NOMO-1 treated with DMSO at 0.1 percent for 48 hours (cell line): ENCODE results near the gene PTPRB.

Source experiments
- DNase-seq: peaks from one replicate; lab custom pipeline; 2025; ENCODE audit not compliant: unreplicated experiment; lab: John Stamatoyannopoulos, UW

PTPRB gene

DNA sequence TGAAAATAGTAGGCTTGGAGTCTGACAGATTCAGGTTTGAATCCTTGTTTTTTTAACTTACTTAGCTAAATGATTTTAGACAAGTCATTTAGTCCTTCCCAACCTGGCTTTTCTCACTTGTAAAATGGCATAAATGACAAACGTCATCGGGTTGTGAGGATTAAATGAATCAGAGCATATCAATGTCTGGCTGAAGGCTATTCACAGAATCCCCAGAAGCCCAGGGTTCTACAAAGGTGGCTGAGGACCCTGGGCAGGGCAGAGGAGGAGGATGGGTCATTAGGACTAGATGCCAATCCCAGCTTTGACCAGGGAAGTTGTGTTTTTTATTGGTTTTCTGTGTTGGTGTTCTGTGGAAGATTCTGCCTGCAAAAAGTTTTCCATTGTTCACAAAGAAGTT is 7.6 kb upstream of the PTPRB start:
- no peak for DNase-seq

DNA sequence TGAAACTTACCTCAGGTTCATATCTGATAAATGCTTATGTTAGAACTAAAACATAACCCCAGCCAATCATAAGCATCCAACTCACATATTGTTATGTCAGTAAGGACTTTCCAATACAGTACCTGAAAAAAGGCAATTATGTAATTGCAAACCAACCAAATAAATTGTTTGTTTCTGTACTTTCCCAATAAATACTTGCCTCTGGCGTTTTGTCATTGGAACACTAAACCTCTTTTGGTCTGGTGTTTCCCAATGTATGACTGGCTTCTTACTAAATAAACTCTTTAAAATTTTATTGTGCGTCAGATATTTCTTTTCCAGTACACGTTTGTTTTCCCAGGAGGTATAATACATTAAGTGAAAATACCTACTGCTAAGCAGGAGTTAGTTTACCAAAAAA is 6.7 kb upstream of the PTPRB start:
- no peak for DNase-seq

DNA sequence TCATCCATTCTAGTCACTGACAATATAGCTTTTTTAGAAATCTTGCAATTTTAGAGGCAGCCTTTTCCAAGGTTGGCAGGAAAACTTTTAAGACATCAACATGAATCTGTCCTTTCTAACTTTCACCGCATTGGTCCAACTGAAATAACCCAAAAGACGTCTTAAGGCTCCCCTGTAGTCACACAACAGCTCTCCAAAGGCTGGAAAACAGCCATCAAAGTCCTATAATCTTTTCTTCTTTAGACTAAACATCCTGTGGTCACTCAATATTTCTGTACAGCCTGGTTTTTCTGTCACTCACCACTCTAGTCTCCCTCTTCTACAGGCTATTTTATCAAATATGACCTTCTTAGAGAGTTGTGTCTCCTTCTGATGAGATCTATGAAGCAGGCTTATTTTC is 4.5 kb upstream of the PTPRB start:
- no peak for DNase-seq

DNA sequence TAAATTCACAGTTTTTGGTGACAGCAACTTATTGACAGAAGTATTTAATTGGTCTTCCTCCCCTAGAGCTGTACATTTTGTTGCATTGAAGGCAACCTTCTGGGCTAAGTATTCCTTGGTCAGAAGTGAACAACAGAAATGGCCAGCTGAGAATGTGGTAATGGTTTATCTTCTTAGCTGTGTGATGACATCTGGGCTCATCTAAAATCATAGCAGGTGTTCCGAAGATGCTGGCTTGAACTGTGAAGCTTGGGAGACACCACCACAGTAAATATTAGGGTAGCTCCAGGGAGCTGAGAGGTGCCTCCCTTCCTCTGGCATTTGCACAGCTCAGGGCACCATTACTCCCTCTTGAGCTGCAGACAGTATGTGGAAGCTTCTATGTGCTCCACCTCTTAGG is 3.7 kb upstream of the PTPRB start:
- DNase-seq, result no peak

DNA sequence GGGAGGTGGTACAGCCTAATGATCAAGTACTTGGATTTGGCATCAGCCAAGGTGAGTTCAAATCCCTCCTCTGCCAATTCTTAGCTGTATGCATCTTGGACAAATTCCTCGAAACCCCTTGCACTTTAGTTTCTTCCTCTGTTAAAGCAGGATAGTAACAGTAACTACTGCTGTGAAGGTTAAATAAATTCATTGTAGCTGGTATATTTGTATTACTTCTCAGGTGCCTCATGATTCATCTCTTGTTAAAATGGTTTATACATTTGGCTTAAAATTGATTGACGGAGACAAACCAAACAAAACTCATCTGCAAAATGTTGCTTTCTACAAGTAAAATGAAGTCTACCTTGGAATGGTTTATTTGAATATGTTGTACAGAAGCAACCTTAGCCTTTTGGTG is 2.3 kb upstream of the PTPRB start:
- no peak for DNase-seq

- DNase-seq, result no peak
Measured at GRCh38 chr12:70638639-70639360, 1.6 kb upstream of the PTPRB start.

DNA sequence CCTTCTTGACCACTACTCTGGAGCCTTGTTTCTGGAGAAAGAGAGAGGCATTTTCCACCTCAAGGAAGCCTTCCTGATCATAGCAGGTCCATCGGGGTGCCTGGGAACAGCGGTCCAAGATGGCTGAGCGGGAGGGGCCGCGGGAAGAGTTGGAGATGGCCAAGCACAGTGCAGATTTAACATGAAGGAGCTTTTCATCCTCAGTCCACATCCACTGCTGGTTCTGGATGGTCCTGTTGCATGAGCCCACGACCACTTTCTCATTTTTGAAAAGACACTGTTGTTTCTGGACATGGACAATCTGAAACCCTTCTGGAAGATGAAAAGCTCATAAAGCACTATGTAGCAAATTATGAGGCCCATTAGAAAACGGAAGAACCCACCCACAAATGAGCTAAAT is 1.5 kb downstream of the PTPRB start:
- DNase-seq, result no peak

DNA sequence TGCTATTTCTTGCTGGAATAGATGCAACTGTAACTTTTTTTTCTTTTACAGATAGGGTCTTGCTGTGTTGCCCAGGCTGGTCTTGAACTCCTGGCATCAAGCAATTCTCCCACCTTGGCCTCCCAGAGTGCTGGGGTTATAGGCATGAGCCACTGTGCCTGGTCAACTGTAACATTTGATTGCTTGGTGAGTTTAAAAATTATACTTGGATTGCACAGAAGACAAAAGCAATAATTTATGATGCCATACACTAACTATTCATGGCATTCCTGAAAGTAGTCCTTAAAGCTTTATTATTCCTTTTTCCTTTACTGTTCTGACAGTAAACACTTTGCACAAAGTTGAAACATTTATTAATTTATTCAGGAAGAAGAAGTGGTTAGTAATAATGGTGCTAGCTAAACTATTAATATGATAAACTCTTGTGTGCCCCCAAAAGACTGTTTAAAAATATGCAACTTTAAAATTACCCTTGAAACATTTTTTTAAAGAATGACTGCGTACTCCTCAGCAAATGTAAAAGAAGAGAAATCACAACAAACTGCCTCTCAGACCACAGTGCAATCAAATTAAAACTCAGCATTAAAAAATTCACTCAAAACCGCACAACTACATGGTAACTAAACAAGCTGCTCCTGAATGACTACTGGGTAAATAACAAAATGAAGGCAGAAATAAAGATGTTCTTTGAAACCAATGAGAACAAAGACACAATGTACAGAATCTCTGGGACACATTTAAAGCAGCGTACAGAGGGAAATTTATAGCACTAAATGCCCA is 8.3 kb downstream of the PTPRB start:
- no peak for DNase-seq

GRCh38 chr12:70627677-70628076 is 9.6 kb downstream of the PTPRB start:
- DNase-seq, result no peak

- no peak for DNase-seq
Measured at GRCh38 chr12:70626180-70626579, 11.0 kb downstream of the PTPRB start.

DNA sequence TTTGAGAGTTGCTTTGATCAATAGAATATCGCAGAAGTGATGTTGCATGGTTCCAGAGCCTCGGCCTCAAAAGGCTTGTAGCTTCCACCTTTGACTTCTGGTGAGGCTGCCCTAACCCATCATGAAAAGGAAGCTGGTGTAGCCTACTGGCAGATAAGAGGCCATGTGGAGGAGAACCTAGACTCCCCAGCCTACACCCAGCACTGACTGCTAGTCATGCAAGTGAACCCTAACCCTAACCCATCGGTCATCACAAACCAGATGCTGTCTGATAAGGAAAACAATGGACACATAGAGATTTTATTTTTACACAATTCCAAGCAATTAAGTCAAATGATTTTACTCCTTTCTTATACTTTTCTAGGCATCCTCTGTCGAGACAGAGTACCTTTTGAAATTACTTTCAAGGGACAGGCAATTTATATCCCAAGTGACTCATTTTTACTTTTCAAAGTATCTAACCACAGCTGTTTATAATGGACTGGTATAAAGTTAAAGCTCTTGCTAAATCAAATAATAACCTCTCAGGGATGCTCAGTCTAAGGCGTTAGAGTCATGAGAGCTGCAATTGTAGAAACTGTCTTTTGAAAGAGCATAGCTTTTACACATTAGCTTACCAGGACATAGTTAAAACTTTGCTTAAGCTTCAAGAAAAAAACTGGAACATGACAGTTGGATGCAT is 17.6 kb downstream of the PTPRB start:
- DNase-seq, result no peak

DNA sequence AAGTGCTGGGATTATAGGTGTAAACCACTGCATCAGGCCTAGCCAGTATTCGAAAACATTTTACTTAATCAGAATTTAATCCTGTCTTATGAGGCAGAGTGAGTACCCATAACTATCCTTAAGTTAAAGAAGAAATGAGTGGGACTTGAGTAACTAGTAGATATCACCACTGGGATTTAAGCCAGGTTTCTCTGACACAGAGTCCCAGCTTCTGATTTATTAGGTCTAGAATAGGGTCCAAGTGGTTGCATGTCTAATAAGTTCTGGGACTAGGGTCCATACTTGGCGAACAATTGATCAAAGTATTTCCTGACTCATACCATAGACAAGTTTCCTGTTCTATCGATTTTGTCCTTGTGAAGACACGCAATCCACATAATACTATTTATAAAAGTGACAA is 18.9 kb downstream of the PTPRB start:
- DNase-seq, result no peak

GRCh38 chr12:70617450-70617849 is 19.8 kb downstream of the PTPRB start:
- DNase-seq, result no peak

DNA sequence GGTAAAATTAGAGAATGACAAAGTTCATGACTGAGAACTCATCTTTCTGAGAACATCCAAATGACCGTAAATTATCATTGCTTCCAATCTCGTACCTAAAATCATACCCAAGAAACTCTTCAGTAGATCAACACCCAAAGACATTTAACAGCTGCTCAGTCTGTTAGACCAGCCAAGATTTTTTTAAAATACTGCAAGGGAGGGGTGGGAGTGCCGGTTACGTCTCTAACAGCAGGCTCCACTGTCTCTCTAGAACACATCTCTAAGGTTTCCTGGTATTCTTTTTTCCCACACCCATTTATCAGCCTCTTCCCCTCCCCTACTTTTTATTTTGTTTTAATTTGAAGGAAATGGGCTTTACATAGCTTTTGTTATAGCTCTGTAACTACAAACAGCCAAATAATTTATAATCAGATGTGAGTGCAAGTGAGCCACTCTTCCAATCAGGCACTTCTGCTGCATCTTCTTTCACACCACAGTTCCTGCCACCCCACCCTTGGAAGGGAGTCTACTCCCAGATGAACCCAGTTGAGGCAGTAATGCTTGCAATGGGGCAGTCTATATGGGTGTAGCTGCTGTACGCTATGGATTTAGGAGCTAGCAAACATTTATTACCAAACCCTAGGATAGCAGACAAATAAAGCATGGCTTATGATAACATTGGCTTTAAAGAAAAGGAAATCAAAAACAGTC is 21.9 kb downstream of the PTPRB start:
- no peak for DNase-seq

- peak; percentile 43 for DNase-seq
Measured at GRCh38 chr12:70609739-70610491, 27.3 kb downstream of the PTPRB start.

GRCh38 chr12:70609203-70609602 is 28.0 kb downstream of the PTPRB start:
- DNase-seq, result no peak

- DNase-seq, result no peak
Measured at GRCh38 chr12:70608184-70608583, 29.0 kb downstream of the PTPRB start.

GRCh38 chr12:70607107-70607506 is 30.1 kb downstream of the PTPRB start:
- DNase-seq, result no peak

DNA sequence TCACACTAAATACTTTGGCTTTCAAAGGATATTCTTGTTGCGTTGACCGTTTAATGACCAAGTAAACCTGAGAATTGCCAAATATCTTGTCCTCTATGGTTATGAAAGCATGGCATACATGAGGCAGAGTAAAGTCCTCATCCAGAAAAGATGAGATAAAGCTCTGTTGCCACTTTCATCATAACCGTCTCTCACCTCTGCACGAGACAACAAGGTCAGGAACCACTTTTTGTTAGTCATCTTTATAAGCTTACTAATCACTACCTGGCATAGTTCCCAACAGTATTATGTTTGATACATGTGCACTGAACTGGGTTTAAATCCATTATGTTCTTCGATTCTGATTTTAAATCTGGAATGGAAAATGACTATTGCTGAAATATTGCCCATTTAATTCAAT is 31.3 kb downstream of the PTPRB start:
- no peak for DNase-seq

DNA sequence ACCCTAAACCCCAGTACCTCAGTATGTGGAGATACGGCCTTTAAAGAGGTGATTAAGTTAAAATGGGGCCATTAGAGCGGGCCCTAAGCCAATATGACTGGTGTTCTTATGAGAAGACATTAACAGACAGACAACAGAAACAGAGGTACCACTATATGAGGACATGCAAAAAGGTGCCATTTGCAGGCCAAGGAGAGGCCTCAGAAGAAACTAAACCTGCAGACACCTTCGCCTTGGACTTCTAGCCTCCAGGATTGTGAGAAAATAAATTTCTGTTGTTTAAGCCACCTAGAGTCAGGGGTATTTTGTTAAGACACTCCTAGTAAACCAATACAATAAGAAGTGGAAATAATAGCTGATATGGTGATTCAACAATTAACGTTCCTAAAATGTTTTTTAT is 32.6 kb downstream of the PTPRB start:
- DNase-seq, result no peak

GRCh38 chr12:70603044-70603443 is 34.2 kb downstream of the PTPRB start:
- no peak for DNase-seq
